Measurements from ENCODE around the gene MEFV. TPM values are rescaled to one million over a fixed set of nuclear protein-coding genes. Genes with fewer than 3 reads are reported as not detected.
A peak's percentile ranks its signal among the peaks of the same experiment; 100 is the strongest.

MEFV gene
- total and polyA plus RNA-seq, 2 of the 4 experiments (the other 2 are of a cell fraction), result not detected

GRCh38 chr16:3274490-3274889 is 18.1 kb upstream of the MEFV start:
- Histone ChIP-seq H3K9me1 (ENCODE audit: insufficient read depth, low read length) (no peaks in the 10 kb centered on the region), H3K4me3 (ENCODE audit: insufficient read depth, low read depth, low read length) (no peak overlapping the region), H3K18ac (ENCODE audit: low read depth, low read length) (no peak overlapping the region), H2BK20ac (ENCODE audit: low read depth, low read length) (no peak overlapping the region), H2AFZ (replicated peaks; ENCODE audit: low read length, poor library complexity) (no peak overlapping the region), H3K27ac (ENCODE audit: insufficient read depth, low read length) (no peak overlapping the region), H2BK120ac (ENCODE audit: low read depth, low read length) (no peak overlapping the region), H3K4ac (ENCODE audit: low read depth, low read length) (no peak overlapping the region), H3K14ac (replicated peaks; ENCODE audit: low read depth, low read length) (no peak overlapping the region), H3K56ac (ENCODE audit: extremely low read depth, insufficient read depth, low read length) (no peak overlapping the region), H3K4me2 (ENCODE audit: low read depth, low read length) (no peak overlapping the region), H2AK5ac (ENCODE audit: low read depth, low read length) (no peak overlapping the region), H3K9ac (ENCODE audit: low read depth, low read length) (no peak overlapping the region), H4K5ac (ENCODE audit: low read depth, low read length) (no peak overlapping the region), H4K8ac (ENCODE audit: low read depth in 2 of 2, low read length in 2 of 2) (no peak overlapping the region), H2BK5ac (ENCODE audit: low read depth, low read length, poor library complexity, severe bottlenecking) (no peak overlapping the region), H2BK15ac (ENCODE audit: low read depth, low read length) (no peak overlapping the region), H3K9me3 (ENCODE audit: control insufficient read depth, insufficient read depth, low read length) (no peaks in the 10 kb centered on the region), H3K23ac (ENCODE audit: low read depth, low read length) (no peak overlapping the region), H3K4me1 (ENCODE audit: control insufficient read depth, insufficient read depth, low read length) (no peaks in the 10 kb centered on the region), H4K20me1 (ENCODE audit: insufficient read depth, low read length) (no peaks in the 10 kb centered on the region), H3K36me3 (ENCODE audit: control insufficient read depth, insufficient read depth, low read length) (no peaks in the 10 kb centered on the region), H4K91ac (ENCODE audit: insufficient read depth, low read depth, low read length) (no peak overlapping the region), H3K27me3 (ENCODE audit: control insufficient read depth, insufficient read depth, low read length) (peaks cover 3% of the 10 kb centered on the region), H2AK9ac (replicated peaks; ENCODE audit: low read depth, low read length, poor library complexity) (no peak overlapping the region), H3K79me1 (ENCODE audit: low read depth in 1 of 2, low read length in 2 of 2) (no peaks in the 10 kb centered on the region)
- TF ChIP-seq ELK1 (IDR thresholded peaks at IDR 0.05; ENCODE audit: borderline replicate concordance, low read depth, low read length), result no peak
- no peak for TF ChIP-seq MXI1 (IDR thresholded peaks at IDR 0.05; ENCODE audit: borderline replicate concordance, low read depth, low read length)
- no peak for TF ChIP-seq CEBPB (IDR thresholded peaks at IDR 0.05; ENCODE audit: low read depth, low read length)
- TF ChIP-seq RFX5 (IDR thresholded peaks at IDR 0.05; ENCODE audit: low read depth, low read length), result no peak
- no peak for TF ChIP-seq MAZ (IDR thresholded peaks at IDR 0.05; ENCODE audit: borderline replicate concordance, low read depth, low read length)
- TF ChIP-seq MAFK (IDR thresholded peaks at IDR 0.05; ENCODE audit: low read depth, low read length), result no peak
- TF ChIP-seq NFE2L2 (IDR thresholded peaks at IDR 0.05; ENCODE audit: low read depth, low read length), result no peak
- no peak for TF ChIP-seq SMC3 (IDR thresholded peaks at IDR 0.05; ENCODE audit: low read depth, low read length)
- TF ChIP-seq CTCF (conservative IDR thresholded peaks at IDR 0.05; ENCODE audit: low read depth, low read length), result no peak
- no peak for TF ChIP-seq RAD21 (IDR thresholded peaks at IDR 0.05; ENCODE audit: low read length)
- no peak for TF ChIP-seq FOS (IDR thresholded peaks at IDR 0.05; ENCODE audit: low read depth, low read length)
- no peak for TF ChIP-seq BHLHE40 (IDR thresholded peaks at IDR 0.05; ENCODE audit: low read depth, low read length)
- TF ChIP-seq CHD1 (IDR thresholded peaks at IDR 0.05; ENCODE audit: low read depth, low read length), result no peak
- no peak for TF ChIP-seq POLR2A (IDR thresholded peaks at IDR 0.05; ENCODE audit: low read depth, low read length)
- no peak for TF ChIP-seq USF2 (IDR thresholded peaks at IDR 0.05; ENCODE audit: low read depth, low read length)
- in situ Hi-C loops (cut with MboI; ENCODE audit: low sequenced_read_pairs) (no loop called here), dilution Hi-C loops (cut with HindIII; ENCODE audit: low sequenced_read_pairs, unreplicated experiment) (no loop called here), intact Hi-C loops (cut with micrococcal nuclease) (no loop called here)
- ATAC-seq (ENCODE audit: low read depth) (peak; percentile 48), DNase-seq (peak; percentile 30)
- ChIA-PET CTCF (no interaction called here), POLR2A (ENCODE audit: unreplicated experiment) (no interaction called here)
- no TSS peak for BruUV-seq (replicated peaks)
- 33% methylated on average over 1 of the region's 4 CpGs; no CpG with 5 or more reads in 1 of the 2 experiments for WGBS, 2 experiments (ENCODE audit: extremely low coverage in 2 of 2, insufficient read length in 1 of 2)

Data from IMR-90 (cell line).